A673 (cell line): ENCODE data around the gene CELSR1.

Experiments used
- EZH2 ChIP-seq: fragments of 200-600 bp; sonication (generic); IDR thresholded peaks from 2 replicates; pipeline ENCODE4 v1.6.1; 2017; ENCODE audit warnings: borderline replicate concordance, low read depth, mild to moderate bottlenecking, mixed read lengths, antibody characterized with exemption, low read length; ENCODE audit not compliant: poor library complexity, severe bottlenecking
- TF ChIP-seq, protein P1 (sequence below): fragments of 300-800, 200-600 bp; sonication (generic); conservative IDR thresholded peaks from 2 replicates; pipeline ENCODE4 v1.5.1; 2017; ENCODE audit warnings: low read depth, mild to moderate bottlenecking, antibody characterized with exemption, low read length, moderate library complexity, mixed read lengths

DNA sequence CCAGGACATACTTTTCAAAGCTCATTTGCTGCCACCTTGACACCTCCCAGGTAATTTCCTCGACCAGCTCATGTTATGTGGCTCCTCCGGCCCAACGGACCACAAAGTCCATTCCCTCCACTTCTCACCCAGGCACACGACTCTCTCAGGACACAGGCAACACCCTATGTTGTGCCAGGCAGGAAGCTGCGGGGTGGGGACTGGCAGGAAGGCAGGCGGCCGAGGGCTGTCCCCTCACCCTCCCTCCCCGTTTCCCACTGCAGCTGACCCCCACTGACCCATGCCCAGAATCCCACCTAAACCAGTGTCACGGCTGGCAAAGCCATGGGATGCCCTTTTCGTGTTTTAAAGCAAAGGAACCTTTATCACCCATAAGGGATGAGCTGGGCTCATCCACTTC lies 20.8 kb downstream of the CELSR1 start:
- TF ChIP-seq, protein P1, sequence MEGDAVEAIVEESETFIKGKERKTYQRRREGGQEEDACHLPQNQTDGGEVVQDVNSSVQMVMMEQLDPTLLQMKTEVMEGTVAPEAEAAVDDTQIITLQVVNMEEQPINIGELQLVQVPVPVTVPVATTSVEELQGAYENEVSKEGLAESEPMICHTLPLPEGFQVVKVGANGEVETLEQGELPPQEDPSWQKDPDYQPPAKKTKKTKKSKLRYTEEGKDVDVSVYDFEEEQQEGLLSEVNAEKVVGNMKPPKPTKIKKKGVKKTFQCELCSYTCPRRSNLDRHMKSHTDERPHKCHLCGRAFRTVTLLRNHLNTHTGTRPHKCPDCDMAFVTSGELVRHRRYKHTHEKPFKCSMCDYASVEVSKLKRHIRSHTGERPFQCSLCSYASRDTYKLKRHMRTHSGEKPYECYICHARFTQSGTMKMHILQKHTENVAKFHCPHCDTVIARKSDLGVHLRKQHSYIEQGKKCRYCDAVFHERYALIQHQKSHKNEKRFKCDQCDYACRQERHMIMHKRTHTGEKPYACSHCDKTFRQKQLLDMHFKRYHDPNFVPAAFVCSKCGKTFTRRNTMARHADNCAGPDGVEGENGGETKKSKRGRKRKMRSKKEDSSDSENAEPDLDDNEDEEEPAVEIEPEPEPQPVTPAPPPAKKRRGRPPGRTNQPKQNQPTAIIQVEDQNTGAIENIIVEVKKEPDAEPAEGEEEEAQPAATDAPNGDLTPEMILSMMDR = no peak
- TF ChIP-seq EZH2 = no peak
